SKM-1 treated with dmso at 0.1 percent for 144 hours (cell line): Measurements from ENCODE around the gene PEX11B.

Experiments
- DNase-seq: peaks from one replicate; lab custom pipeline; 2025; ENCODE audit not compliant: unreplicated experiment; lab: John Stamatoyannopoulos, UW

PEX11B gene

GRCh38 chr1:145877923-145878486, 40.5 kb downstream of the PEX11B start:
- no peak for DNase-seq

GRCh38 chr1:145874646-145875045, 43.9 kb downstream of the PEX11B start:
- DNase-seq: no peak

DNA sequence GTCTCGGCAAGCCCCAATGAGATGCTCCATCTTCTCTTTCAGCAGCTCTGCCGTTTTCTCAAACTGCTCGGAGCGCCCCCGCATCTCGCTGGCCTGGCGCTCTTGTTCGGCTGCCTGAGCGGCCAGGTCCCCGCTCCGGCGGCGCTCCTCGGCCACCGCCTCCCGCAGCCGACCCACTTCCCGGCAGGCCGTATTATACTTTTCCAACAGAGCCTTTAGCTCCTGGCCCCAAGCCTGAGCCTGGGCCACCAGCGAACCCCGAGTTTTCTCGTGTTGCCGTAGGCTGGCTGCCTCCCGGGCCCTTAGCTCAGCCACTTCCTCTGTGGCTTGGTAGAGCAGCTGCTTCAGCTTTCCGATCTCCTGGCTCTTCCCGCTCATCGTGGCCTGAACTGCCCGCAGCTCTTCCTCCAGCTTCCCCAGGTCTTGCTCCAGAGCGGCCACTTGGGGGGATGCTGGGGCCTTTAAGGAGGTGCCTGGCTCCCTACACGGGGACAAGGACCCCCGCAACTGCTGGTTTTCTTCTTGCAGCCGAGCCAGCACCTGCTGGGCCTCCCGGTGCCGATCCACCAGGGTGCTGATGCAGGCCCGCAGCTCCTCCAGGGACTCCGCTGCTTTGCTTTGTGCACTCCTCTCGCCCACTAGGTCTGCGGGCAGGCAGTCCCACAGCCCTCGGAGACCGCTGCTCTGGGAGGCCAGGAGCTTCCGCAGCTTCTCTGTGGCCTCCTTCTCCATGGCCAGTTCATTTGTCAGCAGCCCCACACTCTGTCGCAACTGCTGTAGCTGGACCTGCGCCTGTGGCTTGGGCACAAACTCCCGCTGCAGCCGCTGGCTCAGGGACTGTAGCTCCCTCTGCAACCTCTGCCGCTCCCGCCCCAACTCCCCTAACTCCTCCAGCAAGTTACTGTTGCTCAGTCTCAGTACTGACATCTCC, 46.3 kb downstream of the PEX11B start:
- peak; percentile 85 for DNase-seq

DNA sequence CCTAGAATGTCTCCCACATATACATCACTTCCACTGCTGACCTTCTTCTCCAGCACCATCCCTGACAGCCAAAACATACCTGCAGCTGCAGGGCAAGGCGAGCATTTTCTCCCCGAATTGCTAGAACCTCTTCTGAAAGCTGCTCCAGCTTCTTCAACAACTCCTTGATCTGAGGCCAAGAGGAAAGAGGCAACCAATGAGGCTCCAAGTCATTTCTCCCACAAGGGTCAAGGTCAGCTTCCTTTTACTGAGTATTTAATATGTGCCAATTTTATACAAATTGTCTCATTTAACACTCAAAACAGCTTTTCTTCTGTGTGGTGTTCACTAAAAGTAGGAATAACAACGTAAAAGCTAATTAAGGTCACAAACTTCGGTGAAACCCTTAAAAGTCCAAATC, 50.3 kb downstream of the PEX11B start:
- no peak for DNase-seq

DNA sequence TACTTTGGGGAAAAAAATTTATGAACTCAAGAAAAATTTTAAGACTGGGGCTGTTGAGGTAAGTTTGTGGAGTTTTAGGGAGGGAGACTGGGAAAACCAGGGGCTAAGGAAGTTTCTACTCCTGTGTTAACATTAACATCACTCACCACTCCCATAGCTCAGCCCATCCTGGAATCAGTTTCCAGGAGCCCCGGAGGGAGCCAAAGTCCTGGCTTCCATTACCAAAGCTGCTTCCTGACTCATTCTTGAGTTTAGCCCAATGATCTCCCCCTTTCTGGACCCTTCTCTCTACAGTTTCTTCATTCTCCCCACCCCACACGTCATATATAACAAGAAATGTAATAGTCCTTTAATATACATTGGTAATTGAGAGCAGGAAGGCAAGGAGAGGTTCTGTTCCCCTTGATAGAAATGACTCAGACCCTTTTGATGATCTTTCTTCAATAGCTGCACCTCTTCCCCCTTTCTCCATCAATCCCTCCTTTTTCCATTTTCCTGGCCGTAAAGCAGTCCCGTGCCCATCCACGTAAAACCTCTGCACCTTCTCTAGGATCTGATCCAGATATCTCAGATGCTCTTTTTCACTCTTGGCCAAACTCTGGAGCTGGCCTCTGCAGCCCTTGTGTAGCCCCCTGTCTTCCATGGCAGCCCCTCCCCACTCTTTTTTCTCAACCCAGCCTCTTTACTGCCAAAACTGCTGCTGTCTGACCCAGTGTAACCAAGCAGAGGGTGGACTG, 55.1 kb downstream of the PEX11B start:
- DNase-seq: no peak
